ENCODE measurements around the gene TLCD3A.

GRCh38 chr17:691423-691822 lies 41.0 kb upstream of the TLCD3A start:
- TF ChIP-seq CTCF (conservative IDR thresholded peaks at IDR 0.05; ENCODE audit: low read length): no peak
- no peak for TF ChIP-seq EZH2phosphoT487 (IDR thresholded peaks at IDR 0.05; ENCODE audit: borderline replicate concordance)

Measured in Loucy (cell line).